T-helper 22 cell (primary cell): ENCODE results near the gene ZNF236.
"Not testable (repeated sequence)": the region's sequence is repeated elsewhere in the genome, so short reads cannot be mapped to it uniquely, and the experiment has no call there.

Source experiments
- DNase-seq: peaks from one replicate; pipeline ENCODE4 v3.0.0-alpha.2; 2020; ENCODE audit warnings: low read depth

ZNF236 gene

GRCh38 chr18:77006305-77007175, 184.2 kb downstream of the ZNF236 start:
- DNase-seq: no peak

GRCh38 chr18:77007251-77007650, 184.9 kb downstream of the ZNF236 start:
- DNase-seq: no peak

GRCh38 chr18:77008006-77008405, 185.6 kb downstream of the ZNF236 start:
- DNase-seq: no peak

GRCh38 chr18:77008576-77009315, 186.4 kb downstream of the ZNF236 start:
- no peak for DNase-seq

- no peak for DNase-seq
These were observed 187.3 kb downstream of the ZNF236 start for GRCh38 chr18:77009675-77010074.

GRCh38 chr18:77012120-77012519, 189.8 kb downstream of the ZNF236 start:
- no peak for DNase-seq

- DNase-seq: no peak
These were observed 190.6 kb downstream of the ZNF236 start for GRCh38 chr18:77012806-77013541.

GRCh38 chr18:77013811-77014521, 191.6 kb downstream of the ZNF236 start:
- no peak for DNase-seq

GRCh38 chr18:77014538-77014937, 192.2 kb downstream of the ZNF236 start:
- DNase-seq: no peak

GRCh38 chr18:77015169-77015568, 192.8 kb downstream of the ZNF236 start:
- DNase-seq: no peak

- no peak for DNase-seq
These were observed 193.7 kb downstream of the ZNF236 start for GRCh38 chr18:77015771-77016710.

- DNase-seq: no peak
These were observed 194.6 kb downstream of the ZNF236 start for GRCh38 chr18:77016936-77017335.

GRCh38 chr18:77017355-77017754, 195.0 kb downstream of the ZNF236 start:
- DNase-seq: no peak

- DNase-seq: not testable (repeated sequence)
These were observed 196.3 kb downstream of the ZNF236 start for GRCh38 chr18:77018650-77019049.

GRCh38 chr18:77019641-77020040, 197.3 kb downstream of the ZNF236 start:
- DNase-seq: no peak
